GM12878 (cell line): ENCODE data around the gene PAM. TPM values are rescaled to one million over a fixed set of nuclear protein-coding genes. Genes with fewer than 3 reads are reported as not detected.

ENCODE experiments used
- ATAC-seq: fragments of 200-7000 bp; cut with Tn5 transposase; 3 replicates; pipeline ENCODE4 v1.9.1; 2020; ENCODE audit warnings: mild to moderate bottlenecking, moderate library complexity
- BruUV-seq: library from RNA; stranded (reverse); fragments of 400-500 nt; replicated peaks from 2 replicates; lab custom pipeline; 2021; lab: Mats Ljungman, UMichigan
- CTCF ChIA-PET: fragments of 300-600 bp; sonication (Branson Sonifier 250); formaldehyde crosslinking; extraction: SDS; loops from one replicate; lab custom pipeline; 2021; ENCODE audit warnings: inconsistent platforms; lab: Yijun Ruan, JAX
- POLR2A ChIA-PET: fragments of 350-600 bp; formaldehyde crosslinking; extraction: SDS; loops from one replicate; lab custom pipeline; 2021; ENCODE audit warnings: inconsistent platforms; lab: Charles Lee
- RAD21 ChIA-PET: fragments of 300-600 bp; sonication (Branson Sonifier 250); formaldehyde crosslinking; loops from one replicate; lab custom pipeline; 2023; ENCODE audit warnings: antibody characterized with exemption; ENCODE audit not compliant: unreplicated experiment; lab: Charles Lee
- SMC1A ChIA-PET: fragments of 300-600 bp; sonication (Branson Sonifier 250); formaldehyde crosslinking; loops from one replicate; lab custom pipeline; 2023; ENCODE audit not compliant: unreplicated experiment, uncharacterized antibody; lab: Charles Lee
- DNase-seq: peaks from one replicate; pipeline ENCODE4 v3.0.0-alpha.2; 2011; ENCODE audit warnings: low read depth, low spot score
- FAIRE-seq: peaks from 3 replicates; lab custom pipeline; 2011; peaks lifted over from hg19 to GRCh38; lab: Jason Lieb, UNC
- H2AFZ ChIP-seq: 2 replicates; pipeline ENCODE4 v1.6.0; 2011; ENCODE audit warnings: low read depth, low read length, control low read depth; ENCODE audit not compliant: control insufficient read depth
- H3K27ac ChIP-seq: 2 replicates; pipeline ENCODE4 v1.5.1; 2011; ENCODE audit warnings: control low read depth; ENCODE audit not compliant: control insufficient read depth, insufficient read depth
- H3K27me3 ChIP-seq, 2 experiments: replicated peaks in 1 of 2; 2 replicates each; pipeline versions ENCODE4 v1.6.0 to v1.6.1; 2011; ENCODE audit warnings: low read length in 1 of 2; ENCODE audit not compliant: control insufficient read depth in 2 of 2, insufficient read depth in 2 of 2
- H3K36me3 ChIP-seq, 2 experiments: 2 replicates each; pipeline ENCODE4 v1.5.1; 2011; ENCODE audit warnings: low read length in 1 of 2; ENCODE audit not compliant: control insufficient read depth in 2 of 2, insufficient read depth in 2 of 2
- H3K4me1 ChIP-seq: 2 replicates; pipeline ENCODE4 v1.6.1; 2011; ENCODE audit warnings: mild to moderate bottlenecking, low read length, moderate library complexity, mixed read lengths; ENCODE audit not compliant: control insufficient read depth, insufficient read depth
- H3K4me2 ChIP-seq: 2 replicates; pipeline ENCODE4 v1.6.0; 2011; ENCODE audit warnings: control low read depth; ENCODE audit not compliant: control insufficient read depth, insufficient read depth
- H3K4me3 ChIP-seq: fragments of 200-600 bp; sonication (generic); 2 replicates; pipeline ENCODE4 v1.5.1; 2016
- H3K79me2 ChIP-seq: 2 replicates; pipeline ENCODE4 v1.6.0; 2011; ENCODE audit warnings: low read length; ENCODE audit not compliant: control insufficient read depth, insufficient read depth
- H3K9ac ChIP-seq: 2 replicates; pipeline ENCODE4 v1.8.0; 2011; ENCODE audit warnings: low read length, control low read depth, mixed read lengths; ENCODE audit not compliant: control insufficient read depth, insufficient read depth
- H3K9me3 ChIP-seq: replicated peaks from 3 replicates; pipeline ENCODE4 v1.5.1; 2011; ENCODE audit warnings: mild to moderate bottlenecking, low read length; ENCODE audit not compliant: control insufficient read depth, insufficient read depth
- H4K20me1 ChIP-seq: 2 replicates; pipeline ENCODE4 v1.6.0; 2011; ENCODE audit not compliant: control insufficient read depth, insufficient read depth
- CBX3 ChIP-seq: fragments of 200-600 bp; sonication (generic); IDR thresholded peaks from 2 replicates; pipeline ENCODE4 v1.6.1; 2016; ENCODE audit warnings: low read depth, borderline replicate concordance
- CHD4 ChIP-seq: fragments of 200-600 bp; sonication (generic); IDR thresholded peaks from 2 replicates; pipeline ENCODE4 v1.6.1; 2016; ENCODE audit warnings: mild to moderate bottlenecking
- JUNB ChIP-seq: IDR thresholded peaks from 2 replicates; pipeline ENCODE4 v1.6.1; 2016; ENCODE audit warnings: antibody characterized with exemption, mild to moderate bottlenecking
- KDM1A ChIP-seq: fragments of 200-600 bp; sonication (generic); IDR thresholded peaks from 2 replicates; pipeline ENCODE4 v1.6.1; 2016; ENCODE audit warnings: borderline replicate concordance
- MYC ChIP-seq: IDR thresholded peaks from 2 replicates; pipeline ENCODE4 v1.6.1; 2011; ENCODE audit warnings: mild to moderate bottlenecking, low read length, moderate library complexity, inconsistent platforms; ENCODE audit not compliant: insufficient read depth, insufficient replicate concordance, insufficient read length, severe bottlenecking
- NFYB ChIP-seq: IDR thresholded peaks from 2 replicates; pipeline ENCODE4 v1.6.1; 2011; ENCODE audit warnings: low read depth, mild to moderate bottlenecking, low read length, improper control_type of control experiment, moderate library complexity; ENCODE audit not compliant: insufficient read depth
- NR2F1 ChIP-seq: fragments of 450-650 bp; conservative IDR thresholded peaks from 2 replicates; pipeline ENCODE4 v1.6.1; 2017; ENCODE audit warnings: mild to moderate bottlenecking
- SPI1 ChIP-seq: IDR thresholded peaks from 2 replicates; pipeline ENCODE4 v1.6.1; 2011; ENCODE audit warnings: low read depth, mild to moderate bottlenecking, low read length, moderate library complexity, borderline replicate concordance; ENCODE audit not compliant: insufficient read depth
- TAF1 ChIP-seq: IDR thresholded peaks from 2 replicates; pipeline ENCODE4 v1.6.1; 2011; ENCODE audit warnings: mild to moderate bottlenecking, low read depth, low read length, borderline replicate concordance
- WGBS: methylation state at CpG from one replicate; pipeline ENCODE4 v1.1.6; 2016; ENCODE audit warnings: low lambda C conversion rate; ENCODE audit not compliant: insufficient replicate concordance, insufficient coverage; ENCODE audit errors: missing lambda C conversion rate; 5-methylcytosine and 5-hydroxymethylcytosine counted together
- in situ Hi-C: fragments of 300-500 bp; cut with MboI; formaldehyde crosslinking; loops from 9 replicates; pipeline ENCODE4 v1.14.3; 2018; ENCODE audit warnings: mixed read lengths
- intact Hi-C: fragments of 100-400 bp; cut with micrococcal nuclease; formaldehyde crosslinking; loops from one replicate; pipeline ENCODE4 v1.14.2; 2022; ENCODE audit not compliant: unreplicated experiment
- polyA plus RNA-seq, 11 experiments: library from polyadenylated mRNA; depleted of rRNA in 4 of 11; unstranded in 6 of 11; stranded (reverse) in 5 of 11; fragments of >200 nt; fragmentation: Nextera tagmentation in 4 of 11; fragmentation: Illumina TruSeq in 1 of 11; extraction: Ambion mirVana in 4 of 11; extraction: Trizol in 1 of 11; gene quantifications; 1 replicate in 1 of 11; 2 replicates in 10 of 11; pipeline versions ENCODE4 v1.2.1 to v1.2.3, GENCODE V29; 2011 to 2016; ENCODE audit warnings: inconsistent platforms in 2 of 11, missing spikeins in 2 of 11, low read depth in 1 of 11
- total RNA-seq, 4 experiments: library from RNA; depleted of rRNA in 3 of 4; stranded (reverse); fragments of >200 nt in 3 of 4; fragmentation: Illumina TruSeq in 1 of 4; extraction: Trizol in 1 of 4; gene quantifications; 2 replicates each; pipeline versions ENCODE4 v1.2.1 to v1.2.3, GENCODE V29; 2013 to 2021
- TF ChIP-seq, protein P1 (sequence below): fragments of 450-650 bp; IDR thresholded peaks from 2 replicates; pipeline ENCODE4 v1.6.1; 2018; ENCODE audit warnings: mild to moderate bottlenecking, low read depth, moderate library complexity; ENCODE audit not compliant: partially characterized antibody
- TF ChIP-seq, protein P2 (sequence below): fragments of 450-650 bp; formaldehyde crosslinking; IDR thresholded peaks from 2 replicates; pipeline ENCODE4 v1.5.0; 2022; ENCODE audit warnings: mild to moderate bottlenecking, missing genetic modification characterization
- TF ChIP-seq, protein P3 (sequence below): fragments of 450-650 bp; IDR thresholded peaks from 2 replicates; pipeline ENCODE4 v1.6.1; 2017; ENCODE audit warnings: low read depth, mild to moderate bottlenecking, moderate library complexity
- TF ChIP-seq, protein P4 (sequence below): IDR thresholded peaks from 2 replicates; pipeline ENCODE4 v1.6.1; 2012; ENCODE audit warnings: low read depth, low read length, improper control_type of control experiment

The PAM gene
- total and polyA plus RNA-seq, 10 of the 15 experiments (the other 5 are each of a cell fraction or from before 2014, with no cell fraction given), result 5.5 to 72.5 (median 15.4) TPM

DNA sequence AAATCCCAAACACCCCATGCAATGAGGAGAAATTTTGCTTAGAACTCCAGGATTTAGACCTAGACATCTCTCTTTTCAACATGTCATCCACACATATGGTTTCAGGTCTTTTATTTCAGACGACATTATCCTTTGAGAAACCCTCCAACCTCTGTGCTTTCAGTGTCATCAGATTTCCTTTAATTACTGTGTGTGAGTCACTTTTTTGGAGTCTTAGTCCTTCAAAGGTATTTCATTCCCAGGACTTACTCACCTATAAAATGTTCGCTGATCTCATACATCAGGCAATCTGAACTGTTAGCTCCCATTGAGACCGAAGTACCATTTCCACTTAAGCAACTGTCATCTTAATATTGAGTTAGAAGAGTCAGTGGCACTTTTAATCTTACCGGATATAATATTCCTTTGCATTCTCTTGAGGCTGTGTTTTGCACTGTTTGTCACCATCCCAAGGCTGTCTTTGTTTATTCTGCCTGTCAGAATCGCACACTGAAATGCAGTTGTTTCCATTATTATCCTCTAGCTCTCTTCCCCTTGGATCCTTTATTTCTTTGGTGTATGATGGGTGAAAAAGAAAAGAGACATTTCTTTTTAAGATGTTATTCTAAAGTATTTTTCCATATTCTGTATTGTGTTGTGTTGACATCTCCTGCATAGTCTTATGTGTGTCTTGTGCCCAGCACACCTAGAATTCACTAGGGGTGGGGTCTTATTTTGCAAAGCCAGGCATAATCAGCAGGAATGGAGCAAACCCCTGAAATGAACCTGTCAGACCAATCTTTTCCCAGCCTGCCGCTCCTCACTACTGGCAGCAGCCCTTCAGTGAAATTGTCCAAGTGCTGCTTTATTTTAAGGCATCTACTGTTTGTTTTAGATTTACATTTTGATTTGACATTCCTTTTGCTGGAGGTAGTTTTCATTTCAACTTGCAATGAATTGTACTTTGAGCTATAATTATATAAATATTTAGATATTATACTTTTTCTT lies 155.4 kb downstream of the PAM start:
- no peaks in the 10 kb centered on the region for H3K4me1 ChIP-seq
- TF ChIP-seq KDM1A (no peak), TAF1 (no peak), CBX3 (no peak), NFYB (no peak), NR2F1 (no peak), SPI1 (no peak), JUNB (no peak), MYC (no peak), CHD4 (no peak)
- TF ChIP-seq, protein P1, sequence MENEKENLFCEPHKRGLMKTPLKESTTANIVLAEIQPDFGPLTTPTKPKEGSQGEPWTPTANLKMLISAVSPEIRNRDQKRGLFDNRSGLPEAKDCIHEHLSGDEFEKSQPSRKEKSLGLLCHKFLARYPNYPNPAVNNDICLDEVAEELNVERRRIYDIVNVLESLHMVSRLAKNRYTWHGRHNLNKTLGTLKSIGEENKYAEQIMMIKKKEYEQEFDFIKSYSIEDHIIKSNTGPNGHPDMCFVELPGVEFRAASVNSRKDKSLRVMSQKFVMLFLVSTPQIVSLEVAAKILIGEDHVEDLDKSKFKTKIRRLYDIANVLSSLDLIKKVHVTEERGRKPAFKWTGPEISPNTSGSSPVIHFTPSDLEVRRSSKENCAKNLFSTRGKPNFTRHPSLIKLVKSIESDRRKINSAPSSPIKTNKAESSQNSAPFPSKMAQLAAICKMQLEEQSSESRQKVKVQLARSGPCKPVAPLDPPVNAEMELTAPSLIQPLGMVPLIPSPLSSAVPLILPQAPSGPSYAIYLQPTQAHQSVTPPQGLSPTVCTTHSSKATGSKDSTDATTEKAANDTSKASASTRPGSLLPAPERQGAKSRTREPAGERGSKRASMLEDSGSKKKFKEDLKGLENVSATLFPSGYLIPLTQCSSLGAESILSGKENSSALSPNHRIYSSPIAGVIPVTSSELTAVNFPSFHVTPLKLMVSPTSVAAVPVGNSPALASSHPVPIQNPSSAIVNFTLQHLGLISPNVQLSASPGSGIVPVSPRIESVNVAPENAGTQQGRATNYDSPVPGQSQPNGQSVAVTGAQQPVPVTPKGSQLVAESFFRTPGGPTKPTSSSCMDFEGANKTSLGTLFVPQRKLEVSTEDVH, result no peak
- TF ChIP-seq, protein P2, sequence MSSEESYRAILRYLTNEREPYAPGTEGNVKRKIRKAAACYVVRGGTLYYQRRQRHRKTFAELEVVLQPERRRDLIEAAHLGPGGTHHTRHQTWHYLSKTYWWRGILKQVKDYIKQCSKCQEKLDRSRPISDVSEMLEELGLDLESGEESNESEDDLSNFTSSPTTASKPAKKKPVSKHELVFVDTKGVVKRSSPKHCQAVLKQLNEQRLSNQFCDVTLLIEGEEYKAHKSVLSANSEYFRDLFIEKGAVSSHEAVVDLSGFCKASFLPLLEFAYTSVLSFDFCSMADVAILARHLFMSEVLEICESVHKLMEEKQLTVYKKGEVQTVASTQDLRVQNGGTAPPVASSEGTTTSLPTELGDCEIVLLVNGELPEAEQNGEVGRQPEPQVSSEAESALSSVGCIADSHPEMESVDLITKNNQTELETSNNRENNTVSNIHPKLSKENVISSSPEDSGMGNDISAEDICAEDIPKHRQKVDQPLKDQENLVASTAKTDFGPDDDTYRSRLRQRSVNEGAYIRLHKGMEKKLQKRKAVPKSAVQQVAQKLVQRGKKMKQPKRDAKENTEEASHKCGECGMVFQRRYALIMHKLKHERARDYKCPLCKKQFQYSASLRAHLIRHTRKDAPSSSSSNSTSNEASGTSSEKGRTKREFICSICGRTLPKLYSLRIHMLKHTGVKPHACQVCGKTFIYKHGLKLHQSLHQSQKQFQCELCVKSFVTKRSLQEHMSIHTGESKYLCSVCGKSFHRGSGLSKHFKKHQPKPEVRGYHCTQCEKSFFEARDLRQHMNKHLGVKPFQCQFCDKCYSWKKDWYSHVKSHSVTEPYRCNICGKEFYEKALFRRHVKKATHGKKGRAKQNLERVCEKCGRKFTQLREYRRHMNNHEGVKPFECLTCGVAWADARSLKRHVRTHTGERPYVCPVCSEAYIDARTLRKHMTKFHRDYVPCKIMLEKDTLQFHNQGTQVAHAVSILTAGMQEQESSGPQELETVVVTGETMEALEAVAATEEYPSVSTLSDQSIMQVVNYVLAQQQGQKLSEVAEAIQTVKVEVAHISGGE, result no peak
- TF ChIP-seq, protein P3, sequence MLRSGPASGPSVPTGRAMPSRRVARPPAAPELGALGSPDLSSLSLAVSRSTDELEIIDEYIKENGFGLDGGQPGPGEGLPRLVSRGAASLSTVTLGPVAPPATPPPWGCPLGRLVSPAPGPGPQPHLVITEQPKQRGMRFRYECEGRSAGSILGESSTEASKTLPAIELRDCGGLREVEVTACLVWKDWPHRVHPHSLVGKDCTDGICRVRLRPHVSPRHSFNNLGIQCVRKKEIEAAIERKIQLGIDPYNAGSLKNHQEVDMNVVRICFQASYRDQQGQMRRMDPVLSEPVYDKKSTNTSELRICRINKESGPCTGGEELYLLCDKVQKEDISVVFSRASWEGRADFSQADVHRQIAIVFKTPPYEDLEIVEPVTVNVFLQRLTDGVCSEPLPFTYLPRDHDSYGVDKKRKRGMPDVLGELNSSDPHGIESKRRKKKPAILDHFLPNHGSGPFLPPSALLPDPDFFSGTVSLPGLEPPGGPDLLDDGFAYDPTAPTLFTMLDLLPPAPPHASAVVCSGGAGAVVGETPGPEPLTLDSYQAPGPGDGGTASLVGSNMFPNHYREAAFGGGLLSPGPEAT, result no peak
- TF ChIP-seq, protein P4, sequence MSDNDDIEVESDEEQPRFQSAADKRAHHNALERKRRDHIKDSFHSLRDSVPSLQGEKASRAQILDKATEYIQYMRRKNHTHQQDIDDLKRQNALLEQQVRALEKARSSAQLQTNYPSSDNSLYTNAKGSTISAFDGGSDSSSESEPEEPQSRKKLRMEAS, result no peak
- no peak overlapping the region for H3K27ac ChIP-seq
- SMC1A ChIA-PET, result interaction anchor here (1.4 kb wide), 1 partner anchor 12 kb away, joined by 3 read pairs; no protein-coding TSS in a partner anchor
- no peak overlapping the region for H3K9ac ChIP-seq
- DNase-seq (no peak), FAIRE-seq (no peak), ATAC-seq (no peak)
- no peaks in the 10 kb centered on the region for H4K20me1 ChIP-seq
- 89% methylated on average over 6 of the region's 6 CpGs for WGBS
- POLR2A ChIA-PET, result no interaction called here
- no TSS peak for BruUV-seq
- no peaks in the 10 kb centered on the region for H3K79me2 ChIP-seq
- CTCF ChIA-PET, result no interaction called here
- H3K9me3 ChIP-seq, result no peaks in the 10 kb centered on the region; the same call in 2 of the 3 replicates
- no peak overlapping the region for H3K4me3 ChIP-seq
- H3K4me2 ChIP-seq, result no peak overlapping the region
- no peak overlapping the region for H2AFZ ChIP-seq
- H3K36me3 ChIP-seq, result no peaks in the 10 kb centered on the region; a peak in 1 of 4 replicates
- no peaks in the 10 kb centered on the region for H3K27me3 ChIP-seq
- intact Hi-C loops, result no loop called here
- in situ Hi-C loops, result no loop called here
- RAD21 ChIA-PET, result no interaction called here
